Measurements from ENCODE around the gene RBM6.
"Not testable (repeated sequence)": the region's sequence is repeated elsewhere in the genome, so short reads cannot be mapped to it uniquely, and the experiment has no call there.

The RBM6 gene

GRCh38 chr3:50028346-50028745 lies 88.4 kb downstream of the RBM6 start:
- peaks cover 10% of the 10 kb centered on the region; the same call in 1 of the 2 replicates for H3K79me2 ChIP-seq (ENCODE audit: low read length)
- TF ChIP-seq, protein P1, sequence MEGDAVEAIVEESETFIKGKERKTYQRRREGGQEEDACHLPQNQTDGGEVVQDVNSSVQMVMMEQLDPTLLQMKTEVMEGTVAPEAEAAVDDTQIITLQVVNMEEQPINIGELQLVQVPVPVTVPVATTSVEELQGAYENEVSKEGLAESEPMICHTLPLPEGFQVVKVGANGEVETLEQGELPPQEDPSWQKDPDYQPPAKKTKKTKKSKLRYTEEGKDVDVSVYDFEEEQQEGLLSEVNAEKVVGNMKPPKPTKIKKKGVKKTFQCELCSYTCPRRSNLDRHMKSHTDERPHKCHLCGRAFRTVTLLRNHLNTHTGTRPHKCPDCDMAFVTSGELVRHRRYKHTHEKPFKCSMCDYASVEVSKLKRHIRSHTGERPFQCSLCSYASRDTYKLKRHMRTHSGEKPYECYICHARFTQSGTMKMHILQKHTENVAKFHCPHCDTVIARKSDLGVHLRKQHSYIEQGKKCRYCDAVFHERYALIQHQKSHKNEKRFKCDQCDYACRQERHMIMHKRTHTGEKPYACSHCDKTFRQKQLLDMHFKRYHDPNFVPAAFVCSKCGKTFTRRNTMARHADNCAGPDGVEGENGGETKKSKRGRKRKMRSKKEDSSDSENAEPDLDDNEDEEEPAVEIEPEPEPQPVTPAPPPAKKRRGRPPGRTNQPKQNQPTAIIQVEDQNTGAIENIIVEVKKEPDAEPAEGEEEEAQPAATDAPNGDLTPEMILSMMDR (IDR thresholded peaks at IDR 0.05; ENCODE audit: low read length): no peak
- TF ChIP-seq EZH2phosphoT487 (IDR thresholded peaks at IDR 0.05; ENCODE audit: low read length) (no peak), EZH2 (optimal IDR thresholded peaks at IDR 0.05; ENCODE audit: low read depth, low read length) (no peak)
- H3K27me3 ChIP-seq (replicated peaks; ENCODE audit: insufficient read depth, low read length): no peaks in the 10 kb centered on the region
- H3K9me3 ChIP-seq (replicated peaks; ENCODE audit: insufficient read depth, low read length): no peaks in the 10 kb centered on the region
- H3K36me3 ChIP-seq (replicated peaks; ENCODE audit: insufficient read depth, low read length): no peaks in the 10 kb centered on the region
- DNase-seq: no peak
- H3K9ac ChIP-seq (ENCODE audit: low read length): no peak overlapping the region
- H3K27ac ChIP-seq (ENCODE audit: low read length): no peak overlapping the region
- H3K4me3 ChIP-seq (ENCODE audit: low read length): no peak overlapping the region
- no peaks in the 10 kb centered on the region for H3K4me1 ChIP-seq (ENCODE audit: low read length)
- H3K9me2 ChIP-seq (replicated peaks; ENCODE audit: insufficient read depth, low read length): no peaks in the 10 kb centered on the region
- no peak overlapping the region for H3K4me2 ChIP-seq (ENCODE audit: low read depth, low read length)
- 0 out of 2 replicates have a peak, but pooled peaks cover 3% of the 10 kb centered on the region for H4K20me1 ChIP-seq (ENCODE audit: insufficient read depth, low read length)
- no peak overlapping the region for H2AFZ ChIP-seq (ENCODE audit: low read length)
- no peaks in the 10 kb centered on the region for H3F3A ChIP-seq (ENCODE audit: insufficient read depth, low read length)

DNA sequence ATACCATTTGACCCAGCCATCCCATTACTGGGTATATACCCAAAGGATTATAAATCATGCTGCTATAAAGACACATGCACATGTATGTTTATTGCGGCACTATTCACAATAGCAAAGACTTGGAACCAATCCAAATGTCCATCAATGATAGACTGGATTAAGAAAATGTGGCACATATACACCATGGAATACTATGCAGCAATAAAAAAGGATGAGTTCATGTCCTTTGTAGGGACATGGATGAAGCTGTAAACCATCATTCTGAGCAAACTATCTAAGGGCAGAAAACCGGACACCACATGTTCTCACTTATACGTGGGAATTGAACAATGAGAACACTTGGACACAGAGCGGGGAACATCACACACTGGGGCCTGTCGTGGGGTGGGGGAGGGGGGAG lies 91.3 kb downstream of the RBM6 start:
- not testable (repeated sequence) for H3K4me1 ChIP-seq (ENCODE audit: low read length)

DNA sequence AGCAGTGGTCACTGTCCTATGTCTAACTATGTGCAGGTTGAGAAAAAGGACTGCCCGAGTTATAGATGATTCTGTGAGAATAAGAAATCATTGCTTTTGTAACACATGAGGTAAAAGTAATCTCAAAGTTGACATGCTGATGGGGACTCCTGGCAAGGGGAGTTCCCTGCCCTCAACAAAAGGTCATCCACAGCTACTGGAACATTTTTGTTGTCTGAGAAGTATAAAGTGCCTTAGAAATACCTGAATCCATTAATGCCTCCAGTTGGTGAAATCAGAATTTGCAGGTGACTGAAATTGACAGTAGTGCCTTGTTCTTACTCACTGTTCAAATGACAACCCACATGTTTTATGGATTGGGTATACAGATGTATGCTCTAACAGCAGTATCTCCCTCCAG lies 105.0 kb downstream of the RBM6 start:
- Histone ChIP-seq H3K27me3 (replicated peaks; ENCODE audit: insufficient read depth, low read length) (no peaks in the 10 kb centered on the region), H3K4me2 (ENCODE audit: low read depth, low read length) (no peak overlapping the region), H3K9ac (ENCODE audit: low read length) (no peak overlapping the region), H3K9me3 (replicated peaks; ENCODE audit: insufficient read depth, low read length) (no peaks in the 10 kb centered on the region), H3K9me2 (replicated peaks; ENCODE audit: insufficient read depth, low read length) (no peaks in the 10 kb centered on the region), H3K4me3 (ENCODE audit: low read length) (no peak overlapping the region), H4K20me1 (ENCODE audit: insufficient read depth, low read length) (no peaks in the 10 kb centered on the region), H3F3A (ENCODE audit: insufficient read depth, low read length) (no peaks in the 10 kb centered on the region), H2AFZ (ENCODE audit: low read length) (no peak overlapping the region), H3K27ac (ENCODE audit: low read length) (no peak overlapping the region), H3K36me3 (replicated peaks; ENCODE audit: insufficient read depth, low read length) (no peaks in the 10 kb centered on the region), H3K4me1 (ENCODE audit: low read length) (0 out of 2 replicates have a peak, but pooled peaks cover 3% of the 10 kb centered on the region), H3K79me2 (ENCODE audit: low read length) (no peaks in the 10 kb centered on the region)
- TF ChIP-seq EZH2 (optimal IDR thresholded peaks at IDR 0.05; ENCODE audit: low read depth, low read length): no peak
- TF ChIP-seq EZH2phosphoT487 (IDR thresholded peaks at IDR 0.05; ENCODE audit: low read length): no peak
- TF ChIP-seq, protein P1 (IDR thresholded peaks at IDR 0.05; ENCODE audit: low read length): no peak
- no peak for DNase-seq

More for the DNA sequence above, 91.3 kb downstream of the RBM6 start:
- not testable (repeated sequence) for H3K4me2 ChIP-seq (ENCODE audit: low read depth, low read length); H4K20me1 ChIP-seq (ENCODE audit: insufficient read depth, low read length); H3K9me2 ChIP-seq (replicated peaks; ENCODE audit: insufficient read depth, low read length); H3K27me3 ChIP-seq (replicated peaks; ENCODE audit: insufficient read depth, low read length); H3K27ac ChIP-seq (ENCODE audit: low read length); H3K9me3 ChIP-seq (replicated peaks; ENCODE audit: insufficient read depth, low read length); H2AFZ ChIP-seq (ENCODE audit: low read length); H3K36me3 ChIP-seq (replicated peaks; ENCODE audit: insufficient read depth, low read length); DNase-seq; H3F3A ChIP-seq (ENCODE audit: insufficient read depth, low read length); H3K4me3 ChIP-seq (ENCODE audit: low read length); H3K9ac ChIP-seq (ENCODE audit: low read length); H3K79me2 ChIP-seq (ENCODE audit: low read length)

DNA sequence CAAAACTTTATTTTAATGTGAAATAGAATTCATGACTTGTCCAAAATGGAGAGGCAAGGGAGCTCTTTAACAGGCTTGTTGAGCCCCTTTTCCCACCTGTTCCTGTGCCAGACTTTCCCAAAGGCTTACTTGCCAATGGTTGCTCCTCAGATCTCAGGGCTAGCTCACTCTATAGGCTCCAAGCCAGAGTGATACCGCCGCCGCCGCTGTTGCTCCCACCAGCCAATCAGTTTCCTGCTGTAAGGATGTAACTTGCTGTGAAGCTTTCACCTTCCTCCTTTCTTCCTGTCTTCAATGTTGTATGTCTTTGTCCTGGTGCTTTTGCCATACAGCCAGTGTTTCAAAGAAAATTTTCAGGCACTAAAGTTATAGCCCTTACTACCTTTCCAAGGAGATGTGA lies 107.5 kb downstream of the RBM6 start:
- Histone ChIP-seq H4K20me1 (ENCODE audit: insufficient read depth, low read length) (no peaks in the 10 kb centered on the region), H3K9me3 (replicated peaks; ENCODE audit: insufficient read depth, low read length) (no peaks in the 10 kb centered on the region), H3K79me2 (ENCODE audit: low read length) (no peaks in the 10 kb centered on the region), H3K4me2 (ENCODE audit: low read depth, low read length) (no peak overlapping the region), H3K27me3 (replicated peaks; ENCODE audit: insufficient read depth, low read length) (no peaks in the 10 kb centered on the region), H2AFZ (ENCODE audit: low read length) (no peak overlapping the region), H3K27ac (ENCODE audit: low read length) (no peak overlapping the region), H3K9ac (ENCODE audit: low read length) (no peak overlapping the region), H3K9me2 (replicated peaks; ENCODE audit: insufficient read depth, low read length) (no peaks in the 10 kb centered on the region), H3K36me3 (replicated peaks; ENCODE audit: insufficient read depth, low read length) (no peaks in the 10 kb centered on the region), H3F3A (ENCODE audit: insufficient read depth, low read length) (no peaks in the 10 kb centered on the region), H3K4me1 (ENCODE audit: low read length) (peaks cover 7% of the 10 kb centered on the region; the same call in 1 of the 2 replicates), H3K4me3 (ENCODE audit: low read length) (no peak overlapping the region)
- TF ChIP-seq EZH2phosphoT487 (IDR thresholded peaks at IDR 0.05; ENCODE audit: low read length) (no peak), EZH2 (optimal IDR thresholded peaks at IDR 0.05; ENCODE audit: low read depth, low read length) (no peak)
- TF ChIP-seq, protein P1 (IDR thresholded peaks at IDR 0.05; ENCODE audit: low read length): no peak
- DNase-seq: no peak
